NB4 (cell line): ENCODE measurements around the gene GPR148.
"Not testable (repeated sequence)": the region's sequence is repeated elsewhere in the genome, so short reads cannot be mapped to it uniquely, and the experiment has no call there.

ENCODE experiments used
- MYC ChIP-seq: IDR thresholded peaks from 2 replicates; pipeline ENCODE4 v1.6.1; 2011; ENCODE audit warnings: low read depth, low read length
- POLR2A ChIP-seq: IDR thresholded peaks from 2 replicates; pipeline ENCODE4 v1.6.1; 2011; ENCODE audit warnings: mild to moderate bottlenecking; ENCODE audit not compliant: insufficient read length; ENCODE audit errors: extremely low read depth
- TF ChIP-seq, protein P1 (sequence below): IDR thresholded peaks from one replicate; pipeline ENCODE4 v1.5.1; 2012; ENCODE audit warnings: low read depth, low read length
- TF ChIP-seq, protein P2 (sequence below): IDR thresholded peaks from 2 replicates; pipeline ENCODE4 v1.6.1; 2011; ENCODE audit warnings: low read depth, low read length

DNA sequence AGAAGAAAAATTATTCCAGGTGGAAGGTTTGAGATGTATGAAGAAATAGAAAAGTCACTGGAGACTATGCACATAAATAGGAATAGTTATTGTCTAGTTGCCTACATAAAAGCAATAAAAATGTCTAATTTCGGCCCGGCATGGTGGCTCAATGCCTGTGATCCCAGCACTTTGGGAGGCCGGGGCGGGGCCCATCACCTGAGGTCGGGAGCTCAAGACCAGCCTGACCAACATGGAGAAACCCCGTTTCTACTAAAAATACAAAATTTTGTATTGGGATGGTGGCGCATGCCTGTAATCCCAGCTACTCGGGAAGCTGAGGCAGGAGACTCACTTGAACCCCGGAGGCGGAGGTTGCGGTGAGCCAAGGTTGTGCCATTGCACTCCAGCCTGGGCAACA is 3.4 kb downstream of the GPR148 start:
- TF ChIP-seq, protein P1, sequence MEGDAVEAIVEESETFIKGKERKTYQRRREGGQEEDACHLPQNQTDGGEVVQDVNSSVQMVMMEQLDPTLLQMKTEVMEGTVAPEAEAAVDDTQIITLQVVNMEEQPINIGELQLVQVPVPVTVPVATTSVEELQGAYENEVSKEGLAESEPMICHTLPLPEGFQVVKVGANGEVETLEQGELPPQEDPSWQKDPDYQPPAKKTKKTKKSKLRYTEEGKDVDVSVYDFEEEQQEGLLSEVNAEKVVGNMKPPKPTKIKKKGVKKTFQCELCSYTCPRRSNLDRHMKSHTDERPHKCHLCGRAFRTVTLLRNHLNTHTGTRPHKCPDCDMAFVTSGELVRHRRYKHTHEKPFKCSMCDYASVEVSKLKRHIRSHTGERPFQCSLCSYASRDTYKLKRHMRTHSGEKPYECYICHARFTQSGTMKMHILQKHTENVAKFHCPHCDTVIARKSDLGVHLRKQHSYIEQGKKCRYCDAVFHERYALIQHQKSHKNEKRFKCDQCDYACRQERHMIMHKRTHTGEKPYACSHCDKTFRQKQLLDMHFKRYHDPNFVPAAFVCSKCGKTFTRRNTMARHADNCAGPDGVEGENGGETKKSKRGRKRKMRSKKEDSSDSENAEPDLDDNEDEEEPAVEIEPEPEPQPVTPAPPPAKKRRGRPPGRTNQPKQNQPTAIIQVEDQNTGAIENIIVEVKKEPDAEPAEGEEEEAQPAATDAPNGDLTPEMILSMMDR, result not testable (repeated sequence)
- TF ChIP-seq, protein P2, sequence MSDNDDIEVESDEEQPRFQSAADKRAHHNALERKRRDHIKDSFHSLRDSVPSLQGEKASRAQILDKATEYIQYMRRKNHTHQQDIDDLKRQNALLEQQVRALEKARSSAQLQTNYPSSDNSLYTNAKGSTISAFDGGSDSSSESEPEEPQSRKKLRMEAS, result not testable (repeated sequence)
- not testable (repeated sequence) for TF ChIP-seq MYC, POLR2A
